A673 (cell line): Measurements from ENCODE around the gene EGFR.

ENCODE experiments used
- EZH2 ChIP-seq: fragments of 200-600 bp; sonication (generic); IDR thresholded peaks from 2 replicates; pipeline ENCODE4 v1.6.1; 2017; ENCODE audit warnings: borderline replicate concordance, low read depth, mild to moderate bottlenecking, mixed read lengths, antibody characterized with exemption, low read length; ENCODE audit not compliant: poor library complexity, severe bottlenecking
- TF ChIP-seq, protein P1 (sequence below): fragments of 300-800, 200-600 bp; sonication (generic); conservative IDR thresholded peaks from 2 replicates; pipeline ENCODE4 v1.5.1; 2017; ENCODE audit warnings: low read depth, mild to moderate bottlenecking, antibody characterized with exemption, low read length, moderate library complexity, mixed read lengths

DNA sequence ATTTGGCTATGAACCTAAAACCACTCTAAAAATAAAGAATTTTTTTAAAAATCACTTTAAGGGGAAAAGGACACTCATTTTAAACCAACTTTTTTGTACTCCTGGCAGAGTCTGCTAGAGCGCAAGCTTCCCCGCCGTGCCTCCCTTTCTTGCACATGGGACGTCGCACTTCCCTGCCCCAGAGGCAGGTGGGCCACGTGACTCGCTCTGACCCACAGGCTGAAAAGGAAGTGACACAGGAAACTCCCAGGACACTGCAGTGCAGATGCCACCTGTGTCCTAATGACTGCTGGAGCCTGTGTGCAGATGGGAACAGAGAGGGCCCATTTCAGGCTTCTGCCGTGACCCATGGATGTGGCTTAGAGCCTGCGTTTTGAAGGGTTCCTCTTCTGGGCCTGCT is 204.2 kb downstream of the EGFR start:
- no peak for TF ChIP-seq EZH2
- TF ChIP-seq, protein P1, sequence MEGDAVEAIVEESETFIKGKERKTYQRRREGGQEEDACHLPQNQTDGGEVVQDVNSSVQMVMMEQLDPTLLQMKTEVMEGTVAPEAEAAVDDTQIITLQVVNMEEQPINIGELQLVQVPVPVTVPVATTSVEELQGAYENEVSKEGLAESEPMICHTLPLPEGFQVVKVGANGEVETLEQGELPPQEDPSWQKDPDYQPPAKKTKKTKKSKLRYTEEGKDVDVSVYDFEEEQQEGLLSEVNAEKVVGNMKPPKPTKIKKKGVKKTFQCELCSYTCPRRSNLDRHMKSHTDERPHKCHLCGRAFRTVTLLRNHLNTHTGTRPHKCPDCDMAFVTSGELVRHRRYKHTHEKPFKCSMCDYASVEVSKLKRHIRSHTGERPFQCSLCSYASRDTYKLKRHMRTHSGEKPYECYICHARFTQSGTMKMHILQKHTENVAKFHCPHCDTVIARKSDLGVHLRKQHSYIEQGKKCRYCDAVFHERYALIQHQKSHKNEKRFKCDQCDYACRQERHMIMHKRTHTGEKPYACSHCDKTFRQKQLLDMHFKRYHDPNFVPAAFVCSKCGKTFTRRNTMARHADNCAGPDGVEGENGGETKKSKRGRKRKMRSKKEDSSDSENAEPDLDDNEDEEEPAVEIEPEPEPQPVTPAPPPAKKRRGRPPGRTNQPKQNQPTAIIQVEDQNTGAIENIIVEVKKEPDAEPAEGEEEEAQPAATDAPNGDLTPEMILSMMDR = no peak
